CD4-positive, alpha-beta T cell treated with Interleukin-4 for 1 hour (primary cell): ENCODE data around the gene SLC37A3.
"Not testable (repeated sequence)": the region's sequence is repeated elsewhere in the genome, so short reads cannot be mapped to it uniquely, and the experiment has no call there.

Experiments
- DNase-seq, 2 donors: peaks; one replicate each; pipeline ENCODE4 v3.0.0-alpha.2; 2020 to 2022

Gene SLC37A3, protein sequence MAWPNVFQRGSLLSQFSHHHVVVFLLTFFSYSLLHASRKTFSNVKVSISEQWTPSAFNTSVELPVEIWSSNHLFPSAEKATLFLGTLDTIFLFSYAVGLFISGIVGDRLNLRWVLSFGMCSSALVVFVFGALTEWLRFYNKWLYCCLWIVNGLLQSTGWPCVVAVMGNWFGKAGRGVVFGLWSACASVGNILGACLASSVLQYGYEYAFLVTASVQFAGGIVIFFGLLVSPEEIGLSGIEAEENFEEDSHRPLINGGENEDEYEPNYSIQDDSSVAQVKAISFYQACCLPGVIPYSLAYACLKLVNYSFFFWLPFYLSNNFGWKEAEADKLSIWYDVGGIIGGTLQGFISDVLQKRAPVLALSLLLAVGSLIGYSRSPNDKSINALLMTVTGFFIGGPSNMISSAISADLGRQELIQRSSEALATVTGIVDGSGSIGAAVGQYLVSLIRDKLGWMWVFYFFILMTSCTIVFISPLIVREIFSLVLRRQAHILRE

DNA sequence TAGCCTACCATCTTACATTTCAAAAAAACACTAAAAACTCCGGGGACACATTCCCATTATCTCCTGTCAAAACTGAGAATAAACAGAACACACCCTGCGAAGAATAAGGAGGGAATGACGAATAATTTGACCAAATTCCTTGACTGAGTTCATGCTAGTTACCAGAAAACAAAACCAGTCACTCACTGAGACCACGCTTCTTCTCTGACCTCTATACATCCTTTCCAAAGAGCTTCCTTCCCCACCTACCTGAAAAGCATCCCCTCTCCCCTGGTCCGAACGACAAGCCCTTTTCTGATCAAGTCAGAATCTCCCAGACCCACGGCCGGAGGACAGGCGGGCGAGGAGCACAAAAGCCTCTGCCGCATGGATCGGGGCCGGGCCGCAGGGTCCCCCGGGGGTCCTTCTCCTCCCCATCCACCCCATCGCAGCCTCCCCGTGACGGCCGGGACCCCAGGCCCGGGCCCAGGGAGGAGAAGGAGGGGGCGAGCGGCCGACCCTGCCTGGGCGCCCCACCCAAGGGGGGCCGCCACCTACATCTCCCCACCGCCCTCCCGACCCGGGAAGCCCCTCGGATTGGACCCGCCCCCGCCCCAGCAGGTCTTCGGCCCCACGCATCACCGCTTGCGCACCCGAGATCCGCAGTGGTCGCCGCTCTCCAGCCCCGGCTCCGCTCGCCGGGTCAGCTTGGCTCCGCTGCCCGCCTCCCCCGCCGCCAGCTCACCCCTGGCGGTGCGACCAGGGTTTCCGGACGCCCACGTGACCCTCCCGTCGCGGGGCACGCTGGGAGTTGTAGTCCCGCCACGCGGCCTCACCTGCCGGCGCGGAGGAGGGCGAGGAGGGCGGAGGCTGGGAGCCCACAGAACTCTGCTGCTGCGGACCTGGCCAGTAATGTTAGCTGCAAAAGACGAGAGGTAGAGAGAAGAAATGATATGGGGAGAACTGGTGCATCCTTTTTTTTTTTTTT, at the start of gene SLC37A3:
SLC37A3 (minus strand) TSS at position 747 of the 967 bp plus-strand sequence. CDS start 16,004 bp downstream, outside the sequence.
- DNase-seq: peak; percentile 81 to 83

DNA sequence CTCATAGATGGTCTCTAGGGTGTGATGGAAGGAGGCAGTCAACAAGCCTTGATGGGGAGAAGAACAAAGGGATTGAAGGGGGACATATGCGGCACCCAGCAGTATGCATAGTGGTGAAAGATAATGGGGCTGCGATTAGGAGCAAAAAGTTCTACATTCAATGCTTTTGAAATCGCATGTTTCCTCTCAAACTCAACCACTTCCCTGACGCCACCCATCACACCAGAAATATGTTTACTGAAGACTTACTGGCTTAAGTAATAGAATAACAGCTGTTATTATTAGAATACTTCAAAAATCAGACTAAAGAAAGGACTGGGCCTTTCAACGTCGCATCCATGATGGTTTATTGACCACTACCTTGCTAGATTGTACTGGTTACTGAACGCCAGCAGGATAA, 49.5 kb upstream of the SLC37A3 start:
- no peak for DNase-seq

DNA sequence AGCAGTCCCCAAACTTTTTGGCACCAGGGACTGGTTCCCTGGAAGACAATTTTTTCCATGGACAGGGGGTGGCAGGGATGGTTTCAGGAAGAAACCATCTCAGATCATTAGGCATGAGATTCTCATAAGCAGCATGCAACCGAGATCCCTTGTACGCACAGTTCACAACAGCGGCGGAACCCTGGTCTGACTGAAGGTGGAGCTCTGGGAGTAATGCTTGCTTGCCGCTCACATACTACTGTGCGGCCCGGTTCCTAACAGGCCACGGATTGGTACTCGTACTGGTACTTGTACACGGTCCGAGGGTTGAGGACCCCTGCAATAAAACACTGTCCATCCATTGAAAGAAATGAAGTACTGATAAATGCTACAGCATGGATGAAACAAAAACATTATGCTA, 48.1 kb upstream of the SLC37A3 start:
- no peak for DNase-seq

DNA sequence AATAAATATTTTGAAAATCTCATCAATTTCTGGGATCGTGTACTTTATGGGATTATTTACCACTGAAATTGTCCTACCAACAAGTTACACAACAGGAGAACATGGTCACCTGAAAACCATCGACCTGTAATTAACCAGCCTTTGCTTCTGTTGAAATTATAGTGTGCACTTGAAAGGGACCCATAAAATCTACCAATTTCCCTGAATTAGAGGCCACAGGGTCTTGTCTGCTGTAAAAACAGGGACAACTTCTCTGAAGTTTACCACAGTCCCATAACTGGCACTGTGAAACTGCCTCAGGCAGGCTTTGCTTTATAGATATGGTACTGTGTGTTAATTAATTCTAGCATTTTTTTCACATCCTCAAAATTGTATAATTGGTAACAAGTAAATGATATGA, 43.2 kb upstream of the SLC37A3 start:
- DNase-seq: no peak

DNA sequence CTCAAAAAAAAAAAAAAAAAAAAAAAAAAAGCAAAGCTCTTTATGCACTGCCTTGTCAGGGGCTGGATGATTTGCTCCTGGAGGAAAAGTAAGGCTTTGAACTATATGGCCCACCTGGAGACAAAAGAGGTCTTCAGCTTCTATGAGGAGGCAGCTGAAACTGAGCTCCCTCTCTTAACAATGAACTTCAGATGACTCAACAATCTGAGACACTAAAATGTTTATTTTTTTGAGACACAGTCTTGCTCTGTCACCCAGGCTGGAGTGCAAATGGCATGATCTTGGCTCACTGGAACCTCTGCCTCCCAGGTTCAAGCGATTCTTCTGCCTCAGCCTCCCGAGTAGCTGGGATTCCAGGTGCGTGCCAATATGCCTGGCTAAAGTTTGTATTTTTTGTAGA, 42.3 kb upstream of the SLC37A3 start:
- no peak for DNase-seq

DNA sequence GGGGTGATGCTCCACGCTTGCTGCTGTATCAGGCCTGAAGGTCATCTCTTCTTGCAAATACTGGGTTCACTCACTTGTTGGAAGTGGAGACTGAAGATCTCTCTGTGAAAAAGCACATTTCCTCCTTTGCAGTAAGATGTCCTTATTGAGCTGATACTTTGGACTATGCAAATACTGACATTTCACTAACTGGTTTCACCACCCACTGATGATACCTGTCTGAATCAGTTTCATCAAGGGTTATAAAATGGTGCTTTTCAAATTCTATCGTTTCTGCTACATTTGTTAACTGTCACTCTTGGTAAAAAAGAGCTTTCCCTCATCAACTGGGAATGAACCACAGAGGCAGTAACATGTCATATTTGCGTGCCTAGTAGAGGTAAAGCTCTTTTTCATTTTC, 41.0 kb upstream of the SLC37A3 start:
- no peak for DNase-seq

DNA sequence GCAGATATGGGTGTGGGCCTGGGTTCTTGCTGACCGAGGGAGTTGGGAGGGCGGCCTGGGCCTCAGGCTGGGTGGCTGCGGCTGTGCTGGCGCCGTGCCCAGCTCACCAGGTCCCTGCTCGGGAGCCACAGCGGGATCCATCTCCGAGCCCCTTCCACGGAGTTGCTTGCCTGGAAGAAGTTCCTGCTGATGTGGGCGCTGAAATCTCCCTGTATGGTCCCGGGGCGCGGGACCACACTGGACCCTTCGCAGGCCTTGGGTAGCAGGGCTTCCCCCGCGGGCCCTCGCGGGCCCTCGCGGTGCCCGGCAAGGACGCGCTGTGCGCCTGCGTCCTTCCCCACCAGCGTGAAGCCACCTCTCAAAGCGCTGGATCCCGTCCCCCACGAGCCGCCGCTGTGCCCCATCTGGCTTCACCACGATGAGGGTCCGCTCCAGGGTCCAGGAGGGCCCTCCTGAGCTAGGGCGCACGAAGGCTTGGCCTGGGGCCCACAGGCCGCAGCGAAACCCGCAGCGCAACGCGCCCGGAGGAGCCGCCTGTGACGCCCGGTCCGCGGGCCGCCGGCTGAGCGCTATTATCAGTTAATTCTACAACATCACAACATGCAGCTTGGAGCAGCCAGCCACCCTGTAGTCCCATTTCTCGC, 37.0 kb upstream of the SLC37A3 start:
- DNase-seq: no peak

DNA sequence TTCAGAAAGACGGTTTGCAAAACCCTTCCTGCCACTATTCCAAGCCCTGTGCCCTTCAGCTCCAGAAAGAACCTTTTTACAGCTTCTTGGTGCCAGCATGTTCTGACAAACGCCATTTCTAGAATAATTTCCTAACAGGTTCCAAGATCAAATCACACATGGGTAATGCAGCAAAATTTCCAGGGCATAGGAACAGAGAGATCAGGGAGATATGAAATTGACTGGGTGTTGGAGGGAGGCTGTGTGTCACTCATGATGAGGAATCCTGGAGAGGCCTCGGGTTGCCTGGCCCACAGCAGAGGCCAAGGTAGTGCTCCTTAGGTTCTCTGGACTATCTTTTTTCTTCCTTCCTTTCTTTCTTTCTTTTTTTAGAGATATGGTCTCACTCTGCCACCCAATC, 35.1 kb upstream of the SLC37A3 start:
- no peak for DNase-seq

DNA sequence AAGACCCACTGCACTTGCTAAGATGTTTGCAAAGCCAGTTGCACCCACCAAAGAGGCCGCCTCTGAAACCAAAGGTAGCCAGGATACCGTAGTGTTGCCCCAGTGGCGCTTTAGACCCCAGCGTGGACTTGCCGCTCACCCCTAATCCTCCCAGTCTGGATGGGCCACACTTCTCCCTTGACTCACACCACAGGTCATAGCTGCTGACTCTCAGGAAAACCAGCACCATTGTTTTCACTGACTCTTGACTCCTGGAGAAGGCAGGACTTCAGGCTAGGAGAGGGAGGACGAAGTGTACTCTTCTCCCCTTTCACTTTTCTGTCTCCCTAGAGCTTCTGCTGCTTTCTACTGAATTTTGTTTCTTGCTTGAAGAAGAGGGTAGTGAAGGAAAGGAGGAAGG, 27.8 kb upstream of the SLC37A3 start:
- DNase-seq: no peak

DNA sequence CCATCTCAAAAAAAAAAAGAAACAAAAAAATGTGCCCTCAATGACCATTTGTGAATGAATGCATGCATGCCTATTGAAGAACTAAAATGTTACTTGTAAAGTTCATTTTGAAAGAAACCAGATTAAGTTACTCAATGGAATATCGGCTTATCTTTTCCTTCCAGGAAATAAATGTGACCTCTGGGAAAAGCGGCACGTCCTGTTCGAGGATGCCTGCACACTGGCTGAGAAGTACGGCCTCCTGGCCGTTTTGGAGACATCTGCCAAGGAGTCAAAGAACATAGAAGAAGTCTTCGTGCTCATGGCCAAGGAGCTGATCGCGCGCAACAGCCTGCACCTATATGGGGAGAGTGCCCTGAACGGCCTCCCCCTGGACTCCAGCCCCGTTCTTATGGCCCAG, 27.4 kb upstream of the SLC37A3 start:
- DNase-seq: no peak

DNA sequence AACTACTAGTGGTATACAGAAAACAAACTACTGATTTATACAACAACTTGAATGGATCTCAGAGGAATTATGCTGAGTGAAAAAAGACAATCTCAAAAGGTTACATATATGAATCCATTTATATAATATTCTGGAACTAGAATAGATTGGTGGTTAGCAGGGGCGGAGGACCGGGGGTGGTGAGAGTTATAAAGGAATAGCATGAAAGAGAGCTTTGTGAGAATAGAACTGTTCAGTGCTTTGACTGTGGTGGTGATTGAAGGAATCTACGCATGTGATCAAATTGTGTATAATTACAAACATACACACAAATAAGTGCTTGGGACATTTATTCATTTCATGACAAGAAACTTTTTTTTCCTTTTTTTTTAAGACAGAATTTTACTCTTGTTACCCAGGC, 25.2 kb upstream of the SLC37A3 start:
- no peak for DNase-seq

DNA sequence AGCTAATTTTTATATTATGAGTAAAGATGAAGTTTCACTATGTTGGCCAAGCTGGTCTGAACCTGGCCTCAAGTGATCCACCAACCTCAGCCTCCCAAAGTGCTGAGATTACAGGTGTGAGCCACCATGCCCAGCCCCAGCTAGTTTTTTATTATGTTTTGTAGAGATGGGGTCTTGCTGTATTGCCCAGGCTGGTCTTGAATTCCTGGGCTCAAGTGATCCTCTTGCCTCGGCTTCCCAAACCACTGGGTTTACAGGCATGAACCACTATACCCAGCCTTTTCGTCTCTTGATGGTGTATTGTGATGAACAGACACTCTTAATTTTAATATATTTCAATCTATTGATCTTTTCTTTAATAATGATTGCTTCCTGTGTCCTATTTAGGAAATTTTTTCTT, 23.2 kb upstream of the SLC37A3 start:
- no peak for DNase-seq

DNA sequence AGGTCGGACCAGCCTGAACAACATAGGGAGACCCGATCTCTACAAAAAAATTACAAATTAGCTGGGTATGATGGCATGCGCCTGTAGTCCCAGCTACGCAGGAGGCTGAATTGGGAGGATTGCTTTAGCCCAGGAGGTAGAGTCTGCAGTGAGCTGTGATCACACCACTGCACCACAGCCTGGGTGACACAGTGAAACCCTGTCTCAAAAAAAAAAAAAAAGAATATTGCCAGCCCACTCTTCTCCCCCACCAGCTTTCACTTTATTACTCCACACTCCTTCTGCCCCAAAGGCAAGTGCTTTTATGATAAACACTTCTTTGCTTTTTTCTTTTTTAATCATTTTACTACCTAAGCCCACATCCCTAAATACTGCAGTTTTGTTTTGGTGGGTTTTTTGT, 20.3 kb upstream of the SLC37A3 start:
- DNase-seq: no peak

DNA sequence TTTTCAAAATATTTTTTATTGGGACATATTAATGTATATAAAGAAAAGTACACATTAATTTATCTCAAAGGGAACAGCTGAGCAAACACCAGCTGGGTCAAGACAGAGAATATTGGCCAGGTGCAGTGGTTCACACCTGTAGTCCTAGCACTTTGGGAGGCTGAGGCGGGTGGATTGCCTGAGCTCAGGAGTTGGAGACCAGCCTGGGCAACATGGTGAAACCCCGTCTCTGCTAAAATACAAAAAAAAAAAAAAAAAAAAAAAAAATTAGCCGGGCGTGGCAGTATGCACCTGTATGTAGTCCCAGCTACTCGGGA, 19.8 kb upstream of the SLC37A3 start:
- DNase-seq: not testable (repeated sequence)

DNA sequence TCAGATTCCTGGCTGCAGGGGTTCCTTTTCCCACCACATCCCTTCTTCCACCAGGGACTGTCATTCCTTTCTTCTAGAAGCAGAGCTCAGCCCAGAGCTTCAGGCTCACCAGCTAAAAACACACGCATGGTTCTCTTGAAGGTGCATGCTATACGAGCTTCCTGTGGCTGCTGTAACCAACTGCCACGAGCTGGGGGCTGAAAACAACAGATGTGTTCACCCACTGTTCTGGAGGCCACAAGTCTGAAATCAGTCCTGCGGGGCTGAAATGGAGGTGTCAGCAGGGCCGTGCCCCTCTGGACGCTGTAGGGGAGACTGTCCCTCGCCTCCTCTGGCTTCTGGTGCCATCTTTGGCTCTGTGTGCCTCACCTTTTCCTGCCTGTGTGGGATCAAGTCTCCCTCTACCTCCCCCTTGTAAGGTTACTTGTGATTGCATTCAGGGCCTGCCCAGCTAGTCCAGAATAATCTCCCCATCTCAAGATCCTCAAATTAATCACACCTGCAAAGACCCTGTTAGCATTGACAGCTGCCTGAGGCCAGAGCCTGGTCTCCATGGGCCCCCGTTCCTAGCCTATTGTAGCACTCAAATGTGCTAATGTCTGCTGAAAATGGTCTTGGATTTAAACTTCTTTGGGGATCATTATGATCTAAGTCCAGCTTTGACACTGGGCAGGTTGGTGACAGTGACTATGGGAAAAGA, 19.3 kb upstream of the SLC37A3 start:
- DNase-seq: no peak

DNA sequence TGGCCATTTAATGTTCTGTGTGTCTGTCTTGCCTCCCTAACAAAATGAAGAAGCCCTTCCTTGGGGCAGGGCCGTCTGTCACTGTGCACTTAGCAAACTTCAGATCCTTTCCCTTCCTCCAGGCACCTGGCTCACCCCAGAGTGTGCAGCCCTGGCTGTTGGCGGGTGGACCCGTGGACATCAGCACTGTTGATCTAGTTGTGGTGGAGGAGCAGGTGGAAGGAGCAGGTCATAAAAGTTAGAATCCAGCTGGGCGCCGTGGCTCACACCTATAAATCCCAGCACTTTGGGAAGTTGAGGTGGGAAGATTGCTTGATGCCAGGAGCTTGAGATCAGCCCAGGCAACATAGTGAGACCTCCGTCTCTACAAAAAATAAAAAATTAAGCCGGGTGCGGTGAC, 18.2 kb upstream of the SLC37A3 start:
- no peak for DNase-seq

DNA sequence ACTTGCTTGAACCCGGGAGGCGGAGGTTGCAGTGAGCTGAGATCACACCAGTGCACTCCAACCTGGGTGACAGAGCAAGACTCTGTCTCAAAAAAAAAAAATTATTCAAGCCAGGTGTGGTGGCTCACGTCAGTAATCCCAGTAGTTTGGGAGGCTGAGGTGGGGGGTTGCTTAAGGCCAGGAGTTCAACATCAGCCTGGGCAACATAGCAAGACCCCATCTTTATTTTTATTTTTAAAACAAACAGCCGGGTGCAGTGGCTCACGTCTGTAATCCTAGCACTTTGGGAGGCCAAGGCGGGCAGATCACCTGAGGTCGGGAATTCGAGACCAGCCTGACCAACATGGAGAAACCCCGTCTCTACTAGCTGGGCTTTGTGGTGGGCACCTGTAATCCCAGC, 17.5 kb upstream of the SLC37A3 start:
- not testable (repeated sequence) for DNase-seq

DNA sequence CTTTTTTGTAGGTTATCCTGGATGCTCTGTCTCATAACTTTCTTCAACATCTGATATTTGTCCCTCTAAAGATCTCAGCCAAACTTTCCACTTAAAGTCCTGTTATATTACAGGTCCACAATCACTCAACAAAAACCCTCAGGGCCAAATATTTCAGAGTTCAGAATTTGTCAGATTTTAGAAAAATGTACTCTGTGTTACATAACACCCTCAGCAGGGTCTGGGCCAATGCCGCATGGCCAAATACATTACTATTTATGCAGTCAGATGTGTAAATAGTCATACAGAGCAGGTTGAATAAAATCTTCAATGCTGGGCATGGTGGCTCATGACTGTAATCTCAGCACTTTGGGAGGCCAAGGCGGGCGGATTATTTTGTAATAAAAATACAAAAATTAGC, 17.0 kb upstream of the SLC37A3 start:
- DNase-seq: no peak

DNA sequence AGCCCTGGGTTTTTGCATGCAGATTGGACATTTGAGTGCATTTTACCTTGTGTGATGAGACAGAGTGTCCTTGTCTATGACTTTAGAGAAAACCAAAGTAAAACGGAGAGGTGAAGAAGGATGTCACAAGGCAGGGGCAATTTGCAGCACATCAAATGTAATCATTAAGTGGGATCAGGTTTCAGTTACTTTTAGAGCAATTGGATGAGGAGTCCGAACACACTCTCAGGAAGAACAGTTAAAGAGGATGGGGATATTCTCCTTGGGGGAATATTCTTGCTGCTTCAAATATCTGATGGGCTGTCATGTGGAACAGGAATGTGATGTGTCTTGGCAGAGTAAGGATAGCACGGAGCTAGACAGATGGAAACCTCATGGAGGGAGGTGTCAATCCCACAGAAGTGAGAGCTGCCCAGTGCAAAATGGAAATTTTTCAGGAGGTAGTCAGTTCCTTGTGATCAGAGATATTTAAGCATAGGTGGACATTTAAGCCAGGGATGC, 6.3 kb upstream of the SLC37A3 start:
- no peak for DNase-seq

DNA sequence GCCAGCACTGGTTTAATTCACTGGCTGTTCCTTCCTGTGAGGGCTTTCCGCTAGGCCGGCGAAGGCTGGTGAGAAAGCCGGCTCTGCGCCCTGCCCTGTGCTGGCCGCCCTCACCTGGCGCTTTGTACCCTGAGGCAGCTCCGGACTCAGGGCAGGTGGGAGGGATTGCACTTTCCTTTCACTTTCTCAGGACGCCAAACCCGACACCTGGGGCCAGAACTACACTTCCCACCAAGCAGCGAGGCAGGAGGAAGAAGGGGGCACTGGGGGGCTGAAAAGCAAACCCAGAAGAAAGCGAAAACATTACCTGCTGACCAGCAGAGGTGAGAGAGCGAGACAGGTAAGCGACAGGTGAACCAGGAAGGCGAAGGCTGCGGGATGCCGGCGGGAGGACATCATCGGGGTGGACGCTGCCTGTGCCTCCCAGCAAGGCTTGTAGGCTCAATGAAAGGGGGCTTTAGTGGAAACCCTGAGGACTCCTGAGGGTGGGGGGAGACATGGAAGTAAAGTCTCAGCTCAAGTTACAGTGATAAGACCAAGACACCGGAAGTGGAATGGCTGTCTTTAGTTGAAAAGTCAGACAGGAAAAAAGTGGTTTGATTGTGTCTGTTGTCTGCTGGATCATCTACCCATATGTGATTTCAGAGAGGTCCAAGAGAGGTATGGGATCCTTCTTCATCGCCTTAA, 5.7 kb upstream of the SLC37A3 start, which contains the start of gene RAB19:
RAB19 (plus strand) TSS at position 181 of the 687 bp plus-strand sequence. CDS start 3,589 bp downstream, outside the sequence.
- DNase-seq: peak; percentile 52 to 71

DNA sequence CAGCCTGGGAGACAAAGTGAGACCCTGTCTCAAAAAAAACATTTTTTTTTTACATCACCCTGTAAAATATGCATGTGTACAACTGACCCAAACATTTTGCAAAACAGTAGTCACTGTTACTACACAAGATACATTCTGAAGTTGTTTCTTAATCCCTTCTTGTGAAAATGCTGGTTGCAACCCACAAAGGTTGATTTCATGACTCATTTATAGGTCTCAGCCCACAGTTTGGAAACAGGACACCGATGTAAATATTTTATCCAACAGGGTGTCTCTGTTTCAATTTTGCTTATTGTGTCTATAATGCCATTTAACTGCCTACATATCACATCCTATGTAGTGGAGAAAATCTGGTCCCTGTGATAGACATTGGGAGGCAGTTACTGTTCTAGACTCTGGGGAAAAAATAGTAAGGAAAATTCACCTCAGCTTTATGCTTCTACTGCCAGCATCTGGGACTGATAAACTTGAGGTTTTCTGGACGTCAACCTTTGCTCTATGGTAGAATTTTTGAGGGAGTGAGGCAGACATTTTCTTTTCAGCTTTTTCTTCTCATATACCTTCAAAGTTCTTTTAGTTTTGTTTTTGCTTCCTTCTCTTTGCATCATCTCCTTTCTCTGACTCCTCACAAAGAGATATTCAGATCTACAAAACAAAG, 4.0 kb upstream of the SLC37A3 start:
- DNase-seq: peak in 1 of 2 donors; percentile 5
